NCI-H345 treated with DMSO at 0.1 percent for 48 hours (cell line): ENCODE results near the gene HNMT.

Source experiments
- DNase-seq: peaks from one replicate; lab custom pipeline; 2025; ENCODE audit not compliant: unreplicated experiment; lab: John Stamatoyannopoulos, UW

HNMT gene

DNA sequence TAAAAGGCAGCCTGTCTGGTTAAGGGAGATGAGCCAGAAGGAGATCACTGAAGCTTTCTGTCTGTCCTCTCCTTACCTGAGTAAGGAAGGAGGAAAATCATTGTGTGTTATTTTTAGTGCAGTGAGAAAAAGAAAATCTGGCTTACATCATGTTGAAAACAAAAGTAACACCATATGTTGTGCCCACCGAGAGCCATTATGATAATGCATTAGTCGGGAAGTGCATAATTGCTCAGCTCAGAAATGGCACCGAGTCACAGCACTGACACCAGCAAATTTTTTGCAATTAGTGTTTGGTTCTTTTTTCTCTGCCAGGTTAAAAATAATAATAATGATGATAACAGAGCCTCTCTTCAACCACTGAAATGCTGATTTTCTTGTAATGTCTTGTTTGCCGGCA is 46.6 kb downstream of the HNMT start:
- no peak for DNase-seq

DNA sequence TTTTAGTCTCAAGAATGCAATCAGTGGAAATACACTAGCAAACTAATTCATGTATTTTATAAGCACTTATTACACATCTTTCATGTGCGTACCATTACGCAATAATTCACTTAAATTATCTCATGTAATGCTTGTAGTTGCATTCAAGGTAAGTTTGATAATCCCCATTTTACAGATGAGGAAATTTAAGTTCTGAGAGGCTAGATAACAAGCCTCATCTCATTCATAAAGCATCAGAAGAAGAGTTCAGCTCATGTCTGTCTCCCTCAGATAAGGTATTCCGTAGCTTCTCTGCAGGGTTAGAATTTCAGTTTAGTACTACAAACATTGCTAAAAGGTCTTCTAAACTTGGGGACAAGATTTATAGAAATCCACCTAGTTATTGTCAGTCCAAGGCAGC is 47.8 kb downstream of the HNMT start:
- DNase-seq, result no peak

DNA sequence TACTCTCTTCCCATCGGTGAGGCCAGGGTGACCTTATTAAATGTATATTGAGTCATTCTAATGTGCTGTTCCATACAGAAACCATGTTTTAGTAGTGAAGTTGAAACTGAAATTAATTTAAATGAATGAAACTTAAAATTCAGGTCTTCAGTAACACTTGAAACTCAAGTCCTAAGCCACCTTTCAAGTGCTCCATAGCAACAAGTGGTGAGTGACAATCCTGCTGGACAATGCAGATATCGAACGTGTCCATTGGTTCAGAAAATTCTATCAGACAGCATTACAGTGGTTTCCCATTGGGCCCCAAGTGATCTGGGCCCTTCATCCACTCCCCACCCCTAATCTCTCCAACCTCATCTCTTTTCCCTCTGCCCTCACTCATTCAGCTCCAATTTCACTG is 48.7 kb downstream of the HNMT start:
- DNase-seq, result no peak

DNA sequence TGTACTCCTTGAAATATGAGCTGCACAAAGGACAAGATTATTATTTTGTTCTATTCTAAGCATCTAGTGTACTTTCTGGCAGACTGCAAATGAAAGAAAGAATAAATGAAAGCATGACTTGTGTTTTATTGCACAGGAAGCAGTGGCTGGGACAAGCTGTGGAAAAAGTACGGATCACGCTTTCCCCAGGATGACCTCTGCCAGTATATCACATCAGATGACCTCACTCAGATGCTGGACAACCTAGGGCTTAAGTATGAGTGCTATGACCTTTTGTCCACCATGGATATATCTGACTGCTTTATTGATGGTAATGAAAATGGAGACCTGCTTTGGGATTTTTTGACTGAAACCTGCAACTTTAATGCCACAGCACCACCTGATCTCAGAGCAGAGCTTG is 49.4 kb downstream of the HNMT start:
- DNase-seq, result no peak

DNA sequence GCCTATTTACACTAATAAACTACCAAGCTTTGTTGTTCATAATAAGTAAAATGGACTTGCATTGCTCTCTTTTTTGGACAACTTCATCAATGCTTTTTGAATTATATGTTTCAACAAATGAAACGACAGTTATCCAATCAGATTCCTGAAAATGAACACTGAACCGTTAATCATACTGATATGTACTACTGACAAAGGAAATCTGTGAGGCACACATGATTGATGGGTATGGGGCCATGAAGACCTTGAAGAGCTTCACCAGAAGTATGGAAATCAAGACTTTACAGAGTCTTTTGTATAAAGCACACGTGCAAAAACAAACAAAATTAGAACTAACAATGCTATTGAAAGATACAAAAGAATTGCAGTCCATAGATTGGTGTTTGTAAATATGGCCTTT is 51.2 kb downstream of the HNMT start:
- no peak for DNase-seq

DNA sequence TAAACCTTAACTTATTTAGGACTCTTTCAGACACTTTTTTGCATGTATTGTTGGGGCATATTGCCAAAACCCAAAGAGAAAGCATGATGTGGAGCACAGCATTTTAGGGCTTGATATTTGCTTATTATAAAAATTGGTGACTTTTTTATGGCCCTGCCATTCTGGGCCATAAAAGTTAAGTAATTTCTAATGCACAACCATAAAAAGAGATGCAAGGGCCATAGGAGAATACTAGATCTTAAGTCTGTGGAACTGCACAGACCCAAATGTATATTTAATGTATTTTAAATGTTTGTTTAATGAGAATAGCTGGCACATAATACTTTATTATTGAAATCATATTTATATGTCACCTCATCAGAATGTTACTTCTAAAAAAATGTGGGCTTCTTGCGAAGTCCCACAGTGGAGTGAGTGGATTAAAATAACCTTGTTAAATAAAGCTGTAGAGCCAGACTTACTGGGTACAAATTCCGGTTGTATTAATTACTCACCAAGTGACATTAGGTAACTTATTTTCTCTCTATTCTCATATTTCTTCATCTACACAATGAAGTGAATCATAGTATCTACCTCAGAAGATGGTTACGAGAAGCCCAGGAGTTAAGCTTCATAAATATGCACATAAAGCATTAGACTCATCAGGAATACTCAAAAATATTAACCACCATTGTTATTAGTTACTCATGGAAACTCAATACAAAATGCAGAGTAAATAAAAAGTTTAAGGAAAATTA is 52.2 kb downstream of the HNMT start:
- DNase-seq, result no peak

DNA sequence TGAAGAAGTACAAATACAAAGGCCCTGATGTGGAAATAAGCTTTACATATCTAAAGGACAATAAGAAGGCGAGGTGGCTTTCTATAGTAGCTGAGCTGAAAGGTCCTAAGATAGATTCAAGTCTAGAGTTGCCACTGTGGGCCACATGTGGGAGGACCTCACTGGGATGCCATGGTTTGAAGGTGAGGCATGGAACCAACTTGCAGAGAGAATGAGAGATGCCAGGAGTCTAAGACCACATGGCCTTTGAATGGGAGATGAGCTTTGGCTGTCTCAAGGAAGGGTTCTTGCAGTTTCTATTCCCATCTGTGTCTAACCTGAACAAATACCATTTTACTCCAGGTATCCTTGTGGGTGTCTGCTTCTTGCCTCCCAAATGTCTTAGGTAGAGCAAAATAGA is 53.6 kb downstream of the HNMT start:
- no peak for DNase-seq

DNA sequence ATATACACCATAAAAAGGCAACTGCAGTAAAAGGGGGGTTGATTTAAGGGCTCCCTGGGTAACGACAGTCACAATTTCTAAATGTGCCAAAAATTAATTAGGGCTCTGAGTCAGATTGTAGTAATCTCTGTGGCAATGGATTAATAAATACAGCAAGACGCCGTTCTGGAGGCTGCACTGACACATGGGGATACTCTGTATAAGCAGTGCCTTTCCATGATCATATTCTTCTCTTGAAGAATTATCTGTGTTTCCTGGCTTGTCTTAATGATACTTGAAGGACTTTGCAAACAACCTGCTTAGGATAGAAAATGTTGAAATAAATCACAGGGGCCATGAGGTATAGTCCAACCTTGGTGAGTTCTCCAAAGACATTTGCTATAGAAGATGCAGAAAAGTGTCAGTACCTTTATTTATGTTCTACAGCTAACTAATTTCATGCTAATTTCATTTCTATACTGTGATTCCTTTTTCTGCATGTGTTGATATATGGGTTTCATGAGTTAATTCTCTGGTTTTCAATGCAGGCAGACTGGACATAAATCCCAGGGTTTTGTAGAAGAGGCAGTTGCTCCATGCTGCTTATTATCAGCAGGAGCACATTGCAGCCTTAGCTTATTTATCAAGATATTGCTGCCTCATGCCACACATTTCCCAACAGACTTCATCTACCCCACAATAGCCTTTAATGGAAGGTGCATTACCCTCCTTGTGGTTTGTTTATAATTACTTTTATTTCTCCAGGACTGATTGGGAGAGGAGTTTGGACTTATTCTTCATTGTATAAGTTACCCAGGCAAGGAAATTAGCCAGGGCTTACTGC is 54.8 kb downstream of the HNMT start:
- no peak for DNase-seq

DNA sequence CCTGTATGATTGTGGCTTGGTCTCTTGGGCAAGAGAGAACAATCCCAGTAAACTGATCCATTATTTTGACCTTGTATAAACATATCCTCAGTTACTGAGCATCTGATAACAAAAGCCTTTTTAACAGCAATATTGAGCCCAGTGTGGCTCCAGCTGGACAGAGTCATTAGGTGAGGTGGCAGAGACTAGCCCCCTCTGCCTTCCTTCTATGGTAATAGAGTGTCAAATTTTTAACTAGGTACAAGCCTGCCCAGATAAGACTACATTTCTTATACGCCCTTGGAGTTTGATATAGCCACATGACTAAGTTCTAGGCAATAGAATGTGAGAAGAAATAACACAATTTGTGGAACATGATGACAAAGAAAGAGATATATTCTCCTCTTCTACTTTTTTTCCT is 56.2 kb downstream of the HNMT start:
- no peak for DNase-seq

DNA sequence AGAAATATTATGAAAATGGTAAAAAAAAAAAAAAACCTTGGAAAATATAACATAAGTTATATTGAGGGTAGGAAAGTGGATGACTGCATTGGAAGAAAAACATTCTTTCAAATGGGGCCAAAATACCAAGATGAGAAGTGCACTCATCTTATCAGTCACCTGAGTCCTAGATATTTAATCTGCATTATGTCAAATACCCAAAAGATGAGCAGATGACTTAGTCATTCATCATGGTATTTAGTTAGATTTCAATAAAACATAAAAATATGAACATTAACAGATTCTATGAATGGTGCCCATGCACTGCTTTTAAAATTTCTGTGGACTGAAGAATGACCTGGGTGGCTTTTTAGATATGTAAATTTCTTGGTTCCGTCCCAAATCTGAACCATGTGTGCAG is 56.9 kb downstream of the HNMT start:
- no peak for DNase-seq

DNA sequence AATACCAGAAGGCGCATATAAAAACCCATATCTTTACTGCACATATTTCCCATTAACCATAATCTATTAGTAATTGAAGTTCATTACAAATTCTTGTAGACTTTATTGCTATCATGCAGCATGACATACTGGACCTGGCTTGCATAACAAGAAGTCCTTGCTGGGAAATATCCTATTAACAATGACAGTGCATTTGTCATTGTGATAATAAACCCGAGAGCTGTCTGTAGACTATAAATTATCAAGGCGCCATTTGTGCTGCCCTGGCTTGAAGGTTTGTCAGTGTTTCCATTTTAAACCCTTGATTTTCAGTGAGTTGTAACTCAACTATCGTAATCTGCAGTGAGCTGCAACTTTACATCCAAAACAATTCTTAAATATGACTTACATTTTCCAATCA is 59.0 kb downstream of the HNMT start:
- DNase-seq, result no peak

DNA sequence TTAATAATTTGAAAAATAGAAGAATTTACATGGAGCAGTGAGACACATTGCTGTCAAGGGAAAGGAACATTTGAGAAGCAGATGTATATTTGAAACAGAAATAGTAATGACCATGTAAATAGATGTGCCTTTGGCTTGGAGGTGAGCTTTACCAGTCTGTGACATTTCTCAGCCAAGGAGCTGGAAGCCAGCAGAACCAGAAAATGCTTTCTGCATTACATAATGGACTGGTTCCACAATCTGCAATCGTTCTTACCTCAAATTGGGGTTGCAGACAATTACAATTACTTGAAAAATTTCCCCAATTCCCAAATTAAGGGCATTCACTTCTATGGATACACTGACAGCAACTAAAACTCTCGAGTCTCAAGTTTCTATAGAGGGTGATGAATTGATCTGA is 59.7 kb downstream of the HNMT start:
- DNase-seq, result no peak

DNA sequence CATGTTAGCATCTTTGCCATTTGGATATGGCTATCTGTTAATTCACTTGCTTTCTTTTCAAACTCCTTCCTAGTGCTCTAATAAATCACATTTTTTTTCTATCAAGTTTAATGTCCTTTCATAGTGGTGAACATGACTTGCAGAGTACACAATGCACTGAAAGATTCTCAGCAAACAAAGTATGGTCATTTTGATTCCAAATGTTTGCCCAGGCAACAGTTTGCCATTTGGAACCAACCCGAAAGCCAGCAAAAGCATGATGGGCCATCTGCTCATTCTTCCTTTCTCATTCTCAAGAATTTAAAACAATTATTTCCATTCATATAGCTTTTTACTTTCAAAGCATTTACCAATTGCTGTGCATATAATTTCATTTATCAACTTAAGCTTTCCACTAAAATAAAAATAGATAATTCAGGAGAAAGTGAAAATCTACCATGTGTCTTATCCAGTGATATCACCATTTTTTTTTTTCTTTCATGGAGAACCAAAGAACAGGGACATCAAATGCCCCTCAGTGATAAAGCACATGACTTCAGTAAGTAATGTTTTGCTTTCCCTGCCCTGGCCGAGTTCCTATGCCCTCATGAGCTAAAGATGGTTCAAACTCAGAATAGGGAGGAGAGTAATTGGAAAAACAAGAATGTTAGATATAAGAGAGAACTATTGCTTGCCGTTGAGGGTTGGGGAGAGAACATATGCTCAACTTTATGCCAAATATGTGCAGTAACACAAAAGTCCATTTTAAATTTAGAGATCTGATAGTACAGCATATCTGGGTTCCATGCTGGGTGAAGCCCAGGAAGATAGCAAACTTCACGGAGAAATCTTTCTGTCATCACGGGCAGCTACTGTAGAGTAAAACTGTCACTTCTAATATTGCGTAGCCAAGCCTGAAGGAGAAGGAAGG is 62.1 kb downstream of the HNMT start:
- DNase-seq, result no peak

DNA sequence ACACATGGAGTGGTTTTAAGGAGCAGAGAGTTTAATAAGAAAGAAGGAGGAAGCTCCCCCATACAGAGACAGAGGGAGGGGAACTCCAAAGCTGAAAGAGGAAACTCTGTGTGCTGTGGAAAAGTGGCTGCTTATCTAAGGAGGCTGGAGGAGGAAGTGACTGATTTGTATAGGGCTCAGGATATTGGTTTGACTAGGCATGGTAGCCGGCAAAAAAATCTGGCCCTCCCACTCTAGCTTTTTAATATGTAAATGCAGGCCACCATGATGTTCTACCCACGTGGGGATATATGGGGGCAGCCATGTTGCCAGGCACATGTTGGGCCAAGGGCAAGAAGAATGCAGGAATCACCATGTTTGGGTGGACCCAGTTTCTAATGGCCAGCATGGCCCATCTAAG is 64.3 kb downstream of the HNMT start:
- no peak for DNase-seq

DNA sequence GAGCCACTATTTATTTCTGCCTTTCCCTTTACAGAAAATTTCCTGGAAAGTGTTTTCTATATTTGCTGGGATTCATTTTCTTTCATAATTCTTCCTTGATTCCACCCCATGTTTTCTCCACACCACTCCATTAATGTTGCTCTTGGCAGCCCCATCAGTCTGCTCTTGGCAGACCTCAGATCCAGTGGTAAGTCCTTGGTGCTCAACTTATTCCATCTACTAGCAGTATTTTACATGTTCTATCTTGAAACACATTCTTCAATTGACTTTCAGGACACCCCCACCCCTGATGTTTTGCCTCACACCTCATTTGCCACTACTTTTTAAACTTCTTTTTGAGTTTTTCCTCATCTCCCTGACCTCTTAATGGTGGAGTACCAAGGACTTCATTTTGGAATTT is 65.0 kb downstream of the HNMT start:
- no peak for DNase-seq

DNA sequence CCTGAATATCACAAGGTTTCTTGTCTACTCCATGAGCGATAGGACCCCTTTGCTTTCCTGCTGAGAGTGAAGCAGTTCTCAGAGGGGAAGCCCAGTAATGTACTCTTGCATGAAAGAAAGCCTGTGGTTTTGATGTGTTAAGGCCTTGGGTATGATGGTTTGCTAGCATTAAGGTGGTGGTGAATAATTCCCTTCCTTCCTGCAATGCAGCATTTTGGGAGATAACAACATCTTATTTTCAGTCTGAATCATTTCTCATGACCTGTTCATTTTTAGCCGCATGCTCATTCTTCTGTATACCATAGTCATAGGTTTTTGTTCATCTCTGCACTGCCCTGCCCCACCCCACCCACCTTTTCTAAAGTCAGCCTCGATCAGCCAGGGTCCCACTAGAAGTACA is 66.2 kb downstream of the HNMT start:
- DNase-seq, result no peak

DNA sequence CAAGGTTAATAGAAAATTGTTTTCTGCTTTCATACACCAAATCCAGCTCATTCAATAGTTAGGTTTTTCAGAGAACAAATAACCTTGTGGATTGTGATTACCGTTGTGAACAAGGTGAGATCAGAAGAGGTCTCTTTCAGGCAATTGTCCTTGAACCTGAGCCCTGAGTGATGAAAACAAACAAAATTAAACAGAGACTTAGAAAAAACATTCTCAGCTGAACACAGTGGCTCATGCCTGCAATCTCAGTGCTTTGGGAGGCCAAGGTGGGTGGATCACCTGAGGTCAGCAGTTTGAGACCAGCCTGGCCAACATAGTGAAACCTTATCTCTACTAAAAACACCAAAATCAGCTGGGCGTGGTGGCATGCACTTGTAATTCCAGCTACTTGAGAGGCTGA is 68.1 kb downstream of the HNMT start:
- no peak for DNase-seq

DNA sequence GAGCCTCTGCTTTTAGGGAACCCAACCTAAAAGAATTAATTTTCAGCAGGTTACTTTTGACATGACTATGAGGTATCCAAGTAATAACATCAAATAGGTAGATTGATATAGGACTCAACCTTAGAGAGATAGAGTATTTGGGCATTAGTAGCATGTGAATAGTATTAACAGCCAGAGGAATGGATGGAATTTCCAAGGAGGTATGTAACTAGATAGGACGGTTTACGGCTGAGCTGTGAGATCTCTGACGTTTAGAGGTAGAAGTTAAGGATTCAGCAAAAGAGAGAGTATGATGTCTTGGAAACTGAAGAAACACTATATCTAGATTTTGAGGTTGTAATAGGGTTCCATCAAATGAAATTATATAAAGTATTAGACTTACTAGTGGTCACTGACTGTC is 70.3 kb downstream of the HNMT start:
- no peak for DNase-seq

DNA sequence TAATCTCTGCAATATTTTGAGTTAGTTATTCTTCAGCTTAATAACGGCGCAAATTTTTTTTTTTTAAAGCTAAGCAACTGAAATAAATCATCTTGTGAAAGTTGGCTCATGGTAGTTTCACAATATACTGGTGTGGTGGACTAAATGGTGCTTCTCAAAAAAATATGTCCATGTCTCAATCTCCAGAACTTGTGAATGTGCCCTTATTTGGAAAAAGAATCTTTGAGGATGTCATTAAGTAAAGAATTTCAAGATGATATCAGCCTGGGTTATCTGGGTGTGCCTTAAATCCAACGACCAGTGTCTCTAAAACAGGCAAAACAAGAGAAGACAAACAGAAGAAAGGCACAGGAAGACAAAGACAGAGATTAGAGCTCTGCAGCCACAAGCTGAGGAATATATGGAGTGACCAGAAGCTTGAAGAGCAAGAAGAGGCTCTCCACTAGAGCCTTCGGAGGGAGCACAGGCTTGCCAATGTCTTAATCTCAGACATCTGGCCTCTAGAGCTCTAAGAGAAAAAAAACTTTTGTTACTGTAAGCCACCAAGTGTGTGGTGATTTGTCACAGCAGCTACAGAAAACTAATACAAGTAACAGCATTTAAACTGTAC is 71.4 kb downstream of the HNMT start:
- no peak for DNase-seq

DNA sequence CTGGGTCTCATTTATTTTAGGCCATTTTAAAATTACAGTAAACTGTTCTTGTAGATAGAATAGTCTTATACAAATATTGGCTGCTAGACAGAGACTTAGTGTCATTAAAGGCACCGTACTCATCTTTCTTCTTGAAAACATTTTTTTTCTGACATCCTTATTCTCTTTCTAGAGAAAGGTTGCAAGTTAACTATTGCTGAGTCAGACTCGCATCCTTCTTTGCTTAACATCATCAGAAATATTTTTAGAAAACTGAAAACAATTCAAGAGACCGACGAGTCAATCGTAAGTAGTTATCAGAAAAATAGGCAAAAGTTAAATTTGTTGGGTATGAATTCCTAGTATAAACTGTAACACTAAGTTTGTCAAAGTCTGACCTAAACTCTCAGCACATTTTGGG is 72.2 kb downstream of the HNMT start:
- DNase-seq, result no peak

DNA sequence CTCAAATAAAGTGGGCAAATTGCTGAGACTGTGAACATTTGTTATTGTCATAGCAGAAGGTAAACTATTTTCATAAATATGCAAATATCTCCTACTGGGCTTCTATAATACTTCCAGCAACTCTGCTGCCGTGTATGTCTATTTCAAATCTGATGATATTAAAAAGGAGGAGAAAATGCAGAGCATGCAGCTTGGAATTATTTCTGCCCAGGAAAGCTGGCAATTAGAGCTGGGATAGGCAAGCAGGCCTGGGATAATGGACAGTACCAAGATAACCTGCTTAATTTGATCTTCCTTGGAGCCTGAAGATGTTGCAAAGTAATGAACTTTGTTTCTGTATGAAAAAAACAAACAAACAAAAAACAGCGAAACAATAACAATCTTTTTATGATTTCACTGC is 72.8 kb downstream of the HNMT start:
- DNase-seq, result no peak
